GM12865 (cell line): ENCODE data around the gene ESD.

Experiments
- DNase-seq: peaks from one replicate; pipeline ENCODE4 v3.0.0; 2010; ENCODE audit warnings: low read depth
- H3K4me3 ChIP-seq: 2 replicates; pipeline ENCODE4 v1.5.1; 2011; ENCODE audit warnings: mild to moderate bottlenecking, low read depth, low read length, control low read depth
- CTCF ChIP-seq: IDR thresholded peaks from 2 replicates; pipeline ENCODE4 v1.5.1; 2011; ENCODE audit warnings: low read length, control low read depth, low read depth, inconsistent platforms; ENCODE audit not compliant: insufficient read depth; ENCODE audit errors: missing control alignments

Gene ESD

GRCh38 chr13:46726347-46726746 is 70.6 kb downstream of the ESD start:
- TF ChIP-seq CTCF: no peak
- no peak overlapping the region for H3K4me3 ChIP-seq
- no peak for DNase-seq
